SK-N-SH treated with all-trans-retinoic acid at 6 μM for 48 hours (cell line): ENCODE results near the gene DNAJA1.

Experiments
- ARNTL ChIP-seq: fragments of 450-650 bp; formaldehyde crosslinking; IDR thresholded peaks from 2 replicates; pipeline ENCODE4 v1.5.0; 2020; ENCODE audit warnings: low read depth, mild to moderate bottlenecking, moderate library complexity, borderline replicate concordance
- BACH2 ChIP-seq: fragments of 250-450 bp; sonication (Bioruptor Pico); IDR thresholded peaks from 2 replicates; pipeline ENCODE4 v1.9.0; 2021; ENCODE audit warnings: mild to moderate bottlenecking, borderline replicate concordance
- GLIS3 ChIP-seq: fragments of 250-450 bp; sonication (Bioruptor Pico); IDR thresholded peaks from 2 replicates; pipeline ENCODE4 v1.5.0; 2020; ENCODE audit warnings: mild to moderate bottlenecking, moderate library complexity
- ISL1 ChIP-seq: fragments of 250-450 bp; sonication (Bioruptor Pico); IDR thresholded peaks from 2 replicates; pipeline ENCODE4 v2.1.2; 2022; ENCODE audit warnings: mild to moderate bottlenecking, moderate library complexity
- OSR1 ChIP-seq: fragments of 250-450 bp; sonication (Bioruptor Pico); IDR thresholded peaks from 2 replicates; pipeline ENCODE4 v1.8.0; 2022; ENCODE audit warnings: moderate library complexity, mild to moderate bottlenecking, inconsistent platforms
- PATZ1 ChIP-seq: fragments of 250-450 bp; sonication (Bioruptor Pico); IDR thresholded peaks from 2 replicates; pipeline ENCODE4 v1.8.0; 2020; ENCODE audit warnings: mild to moderate bottlenecking, moderate library complexity, borderline replicate concordance
- SNAI2 ChIP-seq: fragments of 250-450 bp; sonication (Bioruptor Pico); IDR thresholded peaks from 2 replicates; pipeline ENCODE4 v1.5.0; 2020; ENCODE audit warnings: mild to moderate bottlenecking, moderate library complexity
- TOX ChIP-seq: fragments of 250-450 bp; sonication (Bioruptor Pico); IDR thresholded peaks from 2 replicates; pipeline ENCODE4 v1.8.0; 2021; ENCODE audit warnings: mild to moderate bottlenecking, moderate library complexity, borderline replicate concordance
- TSHZ2 ChIP-seq: fragments of 250-450 bp; sonication (Bioruptor Pico); IDR thresholded peaks from 2 replicates; pipeline ENCODE4 v1.5.0; 2020; ENCODE audit warnings: mild to moderate bottlenecking, moderate library complexity
- ZFP3 ChIP-seq: fragments of 250-450 bp; sonication (Bioruptor Pico); IDR thresholded peaks from 2 replicates; pipeline ENCODE4 v1.5.0; 2020; ENCODE audit warnings: mild to moderate bottlenecking, moderate library complexity
- ZNF565 ChIP-seq: fragments of 450-650 bp; formaldehyde crosslinking; conservative IDR thresholded peaks from 2 replicates; pipeline ENCODE4 v1.5.0; 2020; ENCODE audit warnings: low read depth, mild to moderate bottlenecking, moderate library complexity
- ZNF8 ChIP-seq: fragments of 450-650 bp; formaldehyde crosslinking; IDR thresholded peaks from 2 replicates; pipeline ENCODE4 v1.5.0; 2020; ENCODE audit warnings: mild to moderate bottlenecking, moderate library complexity

- no peak for TF ChIP-seq ZNF565 (CRISPR knock-in tag)
- TF ChIP-seq PATZ1 (CRISPR knock-in tag) = no peak
- TF ChIP-seq ARNTL = no peak
- no peak for TF ChIP-seq OSR1 (CRISPR knock-in tag)
- no peak for TF ChIP-seq GLIS3 (CRISPR knock-in tag)
- TF ChIP-seq ZFP3 = no peak
- no peak for TF ChIP-seq TOX (CRISPR knock-in tag)
- no peak for TF ChIP-seq ISL1 (CRISPR knock-in tag)
- TF ChIP-seq ZNF8 (CRISPR knock-in tag) = no peak
- TF ChIP-seq BACH2 (CRISPR knock-in tag) = no peak
- TF ChIP-seq SNAI2 (CRISPR knock-in tag) = no peak
- TF ChIP-seq TSHZ2 (CRISPR knock-in tag) = no peak
Measured at GRCh38 chr9:33007755-33008154, 17.3 kb upstream of the DNAJA1 start.
